GM18519 (cell line): ENCODE data around the gene TMPRSS5.
"Not testable (repeated sequence)": the region's sequence is repeated elsewhere in the genome, so short reads cannot be mapped to it uniquely, and the experiment has no call there.

ENCODE experiments used
- ATAC-seq: cut with Tn5 transposase; IDR thresholded peaks from one replicate; pipeline ENCODE4 v1.9.1; 2021; ENCODE audit warnings: mild to moderate bottlenecking, moderate library complexity; ENCODE audit not compliant: unreplicated experiment, low FRiP score

TMPRSS5 gene

GRCh38 chr11:113671914-113672313, 34.2 kb downstream of the TMPRSS5 start:
- not testable (repeated sequence) for ATAC-seq

- ATAC-seq = no peak
Measured at GRCh38 chr11:113670831-113671215, 35.3 kb downstream of the TMPRSS5 start.

GRCh38 chr11:113670149-113670830, 35.8 kb downstream of the TMPRSS5 start:
- ATAC-seq = no peak

- ATAC-seq = no peak
Measured at GRCh38 chr11:113668255-113668654, 37.9 kb downstream of the TMPRSS5 start.

DNA sequence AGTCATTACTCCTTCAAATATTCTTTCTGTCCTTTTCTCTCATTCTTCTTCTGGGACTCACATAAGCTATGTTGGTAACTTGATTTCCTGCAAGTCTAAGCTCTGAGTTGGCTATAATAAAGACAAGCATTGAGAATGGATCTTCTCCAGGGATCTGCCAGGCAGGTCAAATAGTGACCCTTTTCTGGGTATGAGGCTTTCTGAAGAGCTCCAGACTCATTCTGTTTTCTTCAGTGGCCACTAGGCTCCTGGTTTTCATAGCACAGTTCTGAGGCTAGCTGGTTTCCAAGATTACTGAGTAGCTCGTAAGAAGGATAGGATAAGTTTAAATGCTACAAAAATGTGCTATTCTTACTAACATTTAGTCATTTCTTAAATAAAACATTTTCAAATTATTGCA, 38.3 kb downstream of the TMPRSS5 start:
- ATAC-seq = no peak

DNA sequence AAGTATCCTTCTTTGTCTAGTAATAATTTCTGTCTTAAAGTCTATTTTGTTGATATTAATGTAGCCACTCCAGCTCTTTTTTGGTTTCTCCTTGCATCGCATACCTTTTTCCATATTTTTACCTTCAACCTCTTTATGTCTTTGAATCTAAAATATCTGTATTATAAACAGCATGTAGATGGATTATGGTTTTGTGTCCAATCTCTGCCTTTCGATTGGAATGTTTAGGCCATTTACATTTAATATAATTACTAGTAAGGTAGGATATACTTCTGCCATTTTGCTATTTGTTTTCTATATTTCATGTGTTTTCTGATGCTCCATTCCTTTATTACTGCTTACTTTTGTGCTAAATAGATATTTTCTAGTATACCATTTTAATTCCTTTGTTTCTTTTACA, 39.5 kb downstream of the TMPRSS5 start:
- no peak for ATAC-seq

DNA sequence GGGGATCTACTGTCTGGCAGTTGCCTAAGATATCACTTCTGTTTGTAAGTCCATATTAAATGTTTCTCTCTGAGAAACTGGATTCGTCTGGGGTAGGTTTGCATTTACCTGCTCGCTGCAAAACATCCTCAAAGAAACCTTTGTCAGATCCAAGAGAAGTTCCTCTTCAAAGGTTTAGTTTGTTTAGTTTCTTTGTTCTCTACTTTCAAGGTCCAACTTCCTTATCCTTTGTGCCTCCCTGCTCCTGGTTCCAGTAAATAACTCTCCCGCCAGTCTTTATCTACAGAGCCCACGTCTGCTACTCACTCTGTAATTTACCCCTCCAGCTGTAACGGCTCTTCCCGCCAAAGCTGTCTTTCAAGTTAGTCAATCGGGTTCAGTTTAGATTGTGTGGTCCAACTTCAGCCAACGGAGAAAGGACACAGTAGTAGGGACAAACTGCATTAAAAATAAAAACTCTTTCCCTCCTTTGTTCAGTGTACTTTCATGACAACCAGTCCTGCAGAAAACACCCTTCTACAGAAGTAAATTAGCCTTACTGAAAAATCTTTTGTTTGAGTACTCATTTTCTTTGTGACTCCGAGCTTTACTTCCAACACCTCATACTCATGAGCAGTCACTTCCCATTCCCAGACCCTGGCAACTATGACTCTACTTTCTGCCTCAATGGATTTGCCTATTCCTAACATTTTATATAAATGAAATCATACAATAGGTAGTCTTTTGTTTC, 41.0 kb downstream of the TMPRSS5 start:
- no peak for ATAC-seq

- no peak for ATAC-seq
Measured at GRCh38 chr11:113664069-113664980, 41.8 kb downstream of the TMPRSS5 start.

- no peak for ATAC-seq
Measured at GRCh38 chr11:113663567-113663966, 42.5 kb downstream of the TMPRSS5 start.

- no peak for ATAC-seq
Measured at GRCh38 chr11:113655771-113656170, 50.3 kb downstream of the TMPRSS5 start.

- ATAC-seq = no peak
Measured at GRCh38 chr11:113651023-113651422, 55.1 kb downstream of the TMPRSS5 start.

GRCh38 chr11:113649311-113649710, 56.8 kb downstream of the TMPRSS5 start:
- no peak for ATAC-seq

GRCh38 chr11:113647856-113648255, 58.3 kb downstream of the TMPRSS5 start:
- ATAC-seq = no peak

GRCh38 chr11:113647108-113647507, 59.0 kb downstream of the TMPRSS5 start:
- ATAC-seq = no peak

GRCh38 chr11:113645593-113646349, 60.3 kb downstream of the TMPRSS5 start:
- no peak for ATAC-seq

DNA sequence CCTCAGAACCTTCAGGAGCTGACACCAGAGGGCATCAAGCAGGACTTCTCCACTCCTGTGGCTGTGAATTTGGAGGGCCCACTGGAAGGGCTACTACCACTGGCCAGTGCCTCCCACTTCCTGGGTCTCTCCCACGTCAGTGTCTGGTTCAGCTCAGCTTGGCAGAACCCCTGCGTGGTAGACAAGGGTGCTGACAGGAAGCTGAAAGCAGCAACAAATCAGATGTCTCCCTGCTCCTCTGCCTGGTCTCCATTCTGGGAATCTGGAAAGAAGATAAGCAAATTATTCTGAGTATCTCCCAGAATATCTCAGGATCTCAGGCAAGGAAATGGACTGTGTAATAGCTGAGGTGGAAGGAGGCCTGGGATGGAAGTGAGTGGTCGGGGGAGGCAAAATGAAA, 61.5 kb downstream of the TMPRSS5 start:
- no peak for ATAC-seq

DNA sequence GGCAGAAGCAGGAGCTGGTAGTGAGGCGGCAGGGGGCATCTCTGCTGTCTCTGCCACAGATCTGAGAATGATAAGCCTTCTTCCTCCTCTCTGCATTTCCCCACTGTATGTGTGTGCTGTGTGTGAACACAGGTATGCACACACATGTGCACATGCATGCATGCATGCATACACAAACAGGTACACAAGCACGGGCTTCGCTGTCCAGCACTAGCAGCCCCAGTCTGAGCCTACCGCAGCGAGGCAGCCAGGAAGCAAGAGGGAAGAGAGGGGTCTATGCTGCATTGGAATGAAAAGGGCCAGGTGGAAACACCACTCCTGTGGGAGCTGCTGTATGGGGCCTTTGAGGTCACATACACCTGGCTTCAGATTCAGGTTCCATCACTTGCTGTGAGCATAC, 62.4 kb downstream of the TMPRSS5 start:
- no peak for ATAC-seq

GRCh38 chr11:113643006-113643585, 63.0 kb downstream of the TMPRSS5 start:
- ATAC-seq = no peak

DNA sequence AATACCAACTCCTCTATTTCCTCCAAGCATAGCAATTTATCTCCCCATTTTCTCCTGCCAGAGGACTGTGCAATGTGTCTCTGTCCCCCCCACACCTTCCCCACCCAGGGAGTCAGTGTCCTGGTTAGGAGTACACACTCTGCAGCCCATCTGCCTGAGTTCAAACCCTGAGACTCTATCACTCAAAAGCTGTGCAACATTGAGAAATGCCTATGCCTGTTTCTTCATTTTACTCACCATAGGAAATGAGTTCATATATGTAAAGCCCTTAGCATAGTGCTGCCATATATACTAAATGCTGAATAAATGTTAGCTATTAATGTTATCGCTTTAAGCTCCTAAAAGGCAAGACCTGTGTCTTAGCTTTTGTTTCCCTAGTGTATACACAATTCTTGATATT, 64.0 kb downstream of the TMPRSS5 start:
- no peak for ATAC-seq

DNA sequence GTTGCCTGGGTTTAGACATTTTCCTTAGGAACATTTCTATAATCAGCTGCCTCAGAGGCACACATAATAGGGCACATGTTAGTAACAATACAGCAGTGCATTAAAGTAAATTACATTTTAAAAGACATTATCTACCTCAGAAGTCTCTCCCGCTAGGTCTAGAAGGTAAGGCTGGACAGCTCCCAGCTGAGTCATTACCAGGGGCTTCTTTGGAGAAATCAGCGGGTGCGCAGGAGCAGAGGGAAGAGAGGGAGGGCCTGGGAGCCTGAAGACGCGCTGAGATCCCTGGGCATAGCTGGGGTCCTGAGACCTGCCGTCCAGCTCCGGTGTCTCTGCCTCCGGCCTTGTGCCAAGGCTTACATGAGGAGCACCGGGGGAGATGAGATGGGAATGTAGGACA, 67.7 kb downstream of the TMPRSS5 start:
- no peak for ATAC-seq
